Neuronal stem cell (in vitro differentiated cells): Measurements from ENCODE around the gene ZNF438.

Experiments used
- DNase-seq: peaks from one replicate; pipeline ENCODE4 v3.0.0-alpha.2; 2013; ENCODE audit warnings: low spot score
- H2AFZ ChIP-seq: one replicate; pipeline ENCODE4 v1.6.1; 2013; ENCODE audit warnings: mild to moderate bottlenecking, low read length, inconsistent platforms
- H2AK5ac ChIP-seq: 2 replicates; pipeline ENCODE4 v1.6.1; 2013; ENCODE audit warnings: low read depth, mild to moderate bottlenecking, inconsistent platforms, low read length, moderate library complexity, mixed read lengths
- H2BK120ac ChIP-seq: 2 replicates; pipeline ENCODE4 v1.6.1; 2013; ENCODE audit warnings: low read depth, mild to moderate bottlenecking, inconsistent platforms, low read length, moderate library complexity, mixed read lengths
- H2BK12ac ChIP-seq: one replicate; pipeline ENCODE4 v1.6.1; 2013; ENCODE audit warnings: low read length, inconsistent platforms
- H2BK15ac ChIP-seq: 2 replicates; pipeline ENCODE4 v1.6.1; 2013; ENCODE audit warnings: mild to moderate bottlenecking, low read length, inconsistent platforms, mixed read lengths
- H2BK5ac ChIP-seq: one replicate; pipeline ENCODE4 v1.6.1; 2013; ENCODE audit warnings: inconsistent platforms, mild to moderate bottlenecking, low read length, moderate library complexity
- H3K14ac ChIP-seq: one replicate; pipeline ENCODE4 v1.6.1; 2013; ENCODE audit warnings: low read length, inconsistent platforms
- H3K18ac ChIP-seq: 2 replicates; pipeline ENCODE4 v1.6.1; 2013; ENCODE audit warnings: low read length, inconsistent platforms
- H3K23ac ChIP-seq: 2 replicates; pipeline ENCODE4 v1.6.1; 2013; ENCODE audit warnings: low read depth, mild to moderate bottlenecking, mixed read lengths, low read length, inconsistent platforms; ENCODE audit not compliant: poor library complexity
- H3K27ac ChIP-seq: replicated peaks from 3 replicates; pipeline ENCODE4 v1.5.1; 2013; ENCODE audit warnings: low read length, inconsistent platforms
- H3K27me3 ChIP-seq, 3 experiments: 2 replicates each; pipeline ENCODE4 v1.6.1; 2013; ENCODE audit warnings: low read length in 3 of 3, mild to moderate bottlenecking in 2 of 3, inconsistent platforms in 1 of 3, low read depth in 1 of 3, mixed read lengths in 1 of 3, moderate library complexity in 1 of 3; ENCODE audit not compliant: control insufficient read depth in 3 of 3, insufficient read depth in 3 of 3
- H3K36me3 ChIP-seq, 2 donors: replicated peaks in 1 of 2; 2 replicates each; pipeline ENCODE4 v1.6.1; 2013; ENCODE audit warnings: low read length in 2 of 2; ENCODE audit not compliant: control insufficient read depth in 2 of 2, insufficient read depth in 2 of 2
- H3K4ac ChIP-seq: 2 replicates; pipeline ENCODE4 v1.6.1; 2013; ENCODE audit warnings: inconsistent platforms, mild to moderate bottlenecking, low read length, moderate library complexity
- H3K4me1 ChIP-seq, 2 donors: 1 replicate in 1 of 2; 2 replicates in 1 of 2; pipeline ENCODE4 v1.6.1; 2013; ENCODE audit warnings: low read length in 2 of 2, low read depth in 1 of 2; ENCODE audit not compliant: control insufficient read depth in 2 of 2, insufficient read depth in 1 of 2
- H3K4me2 ChIP-seq: one replicate; pipeline ENCODE4 v1.6.1; 2013; ENCODE audit warnings: mild to moderate bottlenecking, low read length, inconsistent platforms; ENCODE audit not compliant: insufficient read depth, poor library complexity, severe bottlenecking
- H3K4me3 ChIP-seq, 2 donors: 2 replicates each; pipeline ENCODE4 v1.5.1; 2013; ENCODE audit warnings: low read length in 2 of 2, mild to moderate bottlenecking in 2 of 2, inconsistent platforms in 1 of 2, moderate library complexity in 1 of 2
- H3K79me1 ChIP-seq: one replicate; pipeline ENCODE4 v1.6.1; 2013; ENCODE audit warnings: low read depth, mild to moderate bottlenecking, inconsistent platforms, low read length, moderate library complexity
- H3K9ac ChIP-seq: one replicate; pipeline ENCODE4 v1.6.1; 2013; ENCODE audit warnings: mild to moderate bottlenecking, low read depth, low read length, inconsistent platforms; ENCODE audit not compliant: poor library complexity
- H3K9me3 ChIP-seq, 2 donors: replicated peaks in 1 of 2; 2 replicates each; pipeline versions ENCODE3 to v1.6.1; 2013; ENCODE audit warnings: low read length in 2 of 2, mild to moderate bottlenecking in 2 of 2, inconsistent platforms in 1 of 2, low read depth in 1 of 2, mixed read lengths in 1 of 2, moderate library complexity in 1 of 2; ENCODE audit not compliant: control insufficient read depth in 2 of 2, insufficient read depth in 1 of 2
- H4K8ac ChIP-seq: one replicate; pipeline ENCODE4 v1.6.1; 2013; ENCODE audit warnings: low read depth, mild to moderate bottlenecking, inconsistent platforms, low read length, moderate library complexity
- H4K91ac ChIP-seq: one replicate; pipeline ENCODE4 v1.6.1; 2013; ENCODE audit warnings: low read length, low read depth, mild to moderate bottlenecking, inconsistent platforms; ENCODE audit not compliant: poor library complexity
- WGBS, 2 donors: extraction: QIAGEN DNeasy Blood & Tissue Kit; methylation state at CpG; one replicate each; pipeline ENCODE4 v1.1.7; 2013; ENCODE audit warnings: missing lambda C conversion rate in 2 of 2, mixed read lengths in 1 of 2; ENCODE audit not compliant: insufficient read length in 2 of 2, insufficient replicate concordance in 1 of 2; ENCODE audit errors: extremely low coverage in 2 of 2; 5-methylcytosine and 5-hydroxymethylcytosine counted together

Gene ZNF438

DNA sequence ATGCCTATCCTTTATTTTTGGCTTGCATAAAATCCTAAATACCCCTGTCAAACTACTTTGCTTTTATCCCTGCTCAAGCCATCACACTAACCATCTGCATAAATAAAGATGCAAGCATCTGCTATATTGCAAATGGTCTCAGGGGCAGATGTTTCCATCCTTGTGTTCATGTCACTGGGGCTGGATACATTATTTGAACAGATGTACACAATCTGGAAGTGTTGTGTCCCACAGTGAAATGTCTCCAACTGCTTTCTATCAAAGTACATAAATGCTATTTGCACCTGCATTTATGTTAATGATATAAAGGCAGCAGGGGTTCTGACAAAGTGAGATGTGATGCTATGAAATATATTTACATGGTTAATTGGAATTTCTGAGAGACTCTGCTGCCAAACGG lies 163.1 kb downstream of the ZNF438 start:
- H2BK12ac ChIP-seq, result no peak overlapping the region
- no CpG with 5 or more reads among the region's 1 CpG for WGBS, 2 donors

DNA sequence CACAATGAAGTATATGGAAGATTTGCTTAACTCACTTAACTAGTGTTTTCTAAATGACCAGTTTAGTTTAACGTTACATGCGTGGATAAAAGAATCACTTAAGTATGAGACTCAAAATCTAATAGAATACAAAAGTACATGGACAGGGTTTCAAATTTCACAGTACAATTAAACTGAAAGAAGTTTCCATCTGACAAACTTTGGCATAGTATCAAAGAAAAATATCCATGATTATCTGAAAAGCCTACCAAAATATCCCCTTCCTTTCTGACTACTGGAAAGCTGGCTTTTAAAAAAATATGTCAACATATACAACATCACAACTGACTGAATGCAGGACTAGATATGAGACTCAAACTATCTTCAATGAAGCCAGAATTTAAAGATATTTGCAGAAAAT lies 164.8 kb downstream of the ZNF438 start:
- Histone ChIP-seq H3K23ac (no peak overlapping the region), H3K9me3 (no peaks in the 10 kb centered on the region), H3K18ac (no peak overlapping the region), H2BK12ac (no peak overlapping the region), H3K9ac (no peak overlapping the region), H3K27me3 (no peaks in the 10 kb centered on the region), H2AK5ac (no peak overlapping the region), H3K4me1 (no peaks in the 10 kb centered on the region), H3K27ac (no peak overlapping the region), H3K4me2 (no peak overlapping the region), H2AFZ (no peak overlapping the region), H3K79me1 (no peaks in the 10 kb centered on the region), H4K91ac (no peak overlapping the region), H3K4ac (no peak overlapping the region), H2BK15ac (no peak overlapping the region), H3K14ac (no peak overlapping the region), H3K36me3 (no peaks in the 10 kb centered on the region), H2BK120ac (no peak overlapping the region), H4K8ac (no peak overlapping the region), H3K4me3 (no peak overlapping the region), H2BK5ac (no peak overlapping the region)
- DNase-seq, result no peak
- no CpG with 5 or more reads among the region's 2 CpGs for WGBS, 2 donors

More for the DNA sequence above, 163.1 kb downstream of the ZNF438 start:
- H3K14ac ChIP-seq, result no peak overlapping the region
- H2AFZ ChIP-seq, result no peak overlapping the region
- H3K4me1 ChIP-seq, result no peaks in the 10 kb centered on the region
- no peak overlapping the region for H2BK5ac ChIP-seq
- no peak for DNase-seq
- no peaks in the 10 kb centered on the region for H3K36me3 ChIP-seq
- no peak overlapping the region for H4K8ac ChIP-seq
- H3K18ac ChIP-seq, result no peak overlapping the region
- no peak overlapping the region for H3K4ac ChIP-seq
- no peak overlapping the region for H4K91ac ChIP-seq
- no peaks in the 10 kb centered on the region for H3K9me3 ChIP-seq
- H2BK15ac ChIP-seq, result no peak overlapping the region
- no peak overlapping the region for H2AK5ac ChIP-seq
- H3K9ac ChIP-seq, result no peak overlapping the region
- no peak overlapping the region for H3K27ac ChIP-seq
- H3K4me3 ChIP-seq, result no peak overlapping the region
- H3K23ac ChIP-seq, result no peak overlapping the region
- no peaks in the 10 kb centered on the region for H3K27me3 ChIP-seq
- no peak overlapping the region for H3K4me2 ChIP-seq
- H3K79me1 ChIP-seq, result no peaks in the 10 kb centered on the region
- no peak overlapping the region for H2BK120ac ChIP-seq

DNA sequence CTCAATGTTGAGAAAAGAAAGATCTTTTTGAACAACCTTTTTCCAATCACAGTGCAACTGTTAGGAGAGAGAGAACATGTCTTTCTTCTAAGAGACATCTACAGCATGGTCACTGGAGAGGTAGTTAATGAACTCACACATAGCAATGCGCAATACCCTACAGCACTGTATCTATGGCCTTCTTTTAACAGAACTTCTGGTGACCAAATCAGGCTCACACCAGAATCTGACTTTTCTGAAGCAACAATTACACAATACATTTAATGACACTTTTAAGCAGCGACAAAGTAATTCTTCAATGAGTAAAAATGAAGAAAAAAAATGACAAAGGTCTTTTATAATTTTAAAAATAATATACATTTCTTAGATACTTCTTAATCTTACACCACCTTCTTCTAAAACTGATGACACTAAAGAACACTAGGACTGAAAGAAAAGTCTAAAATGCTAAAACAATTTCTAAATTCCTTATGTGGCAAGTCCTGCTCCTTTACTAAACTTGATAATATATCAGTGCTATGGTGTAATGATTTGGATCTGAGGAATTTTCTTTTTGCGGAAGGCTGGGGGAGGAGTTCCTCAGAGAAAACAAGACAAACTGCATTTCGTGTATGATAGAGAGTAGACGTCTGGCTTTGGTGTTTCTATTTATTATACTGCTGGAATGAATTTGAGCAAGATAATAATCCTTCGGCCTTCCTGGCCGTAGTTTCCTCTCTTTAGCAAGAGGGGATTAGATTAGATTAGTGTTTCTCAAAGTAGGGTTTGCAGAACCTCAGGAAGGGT lies 166.3 kb downstream of the ZNF438 start:
- H2BK120ac ChIP-seq, result no peak overlapping the region
- H3K14ac ChIP-seq, result no peak overlapping the region
- no peak overlapping the region for H3K27ac ChIP-seq
- H3K4ac ChIP-seq, result no peak overlapping the region
- no peaks in the 10 kb centered on the region for H3K79me1 ChIP-seq
- no peak overlapping the region for H3K23ac ChIP-seq
- no peak overlapping the region for H2AK5ac ChIP-seq
- H2BK5ac ChIP-seq, result no peak overlapping the region
- H3K36me3 ChIP-seq, result no peaks in the 10 kb centered on the region
- H3K4me1 ChIP-seq, result no peaks in the 10 kb centered on the region
- no peak overlapping the region for H3K4me3 ChIP-seq
- no peak overlapping the region for H4K8ac ChIP-seq
- H3K18ac ChIP-seq, result no peak overlapping the region
- no peak for DNase-seq
- WGBS, 2 donors, result no CpG with 5 or more reads among the region's 7 CpGs
- H2AFZ ChIP-seq, result no peak overlapping the region
- no peak overlapping the region for H2BK12ac ChIP-seq
- H3K9ac ChIP-seq, result no peak overlapping the region
- H2BK15ac ChIP-seq, result no peak overlapping the region
- no peaks in the 10 kb centered on the region for H3K27me3 ChIP-seq
- no peak overlapping the region for H3K4me2 ChIP-seq
- no peaks in the 10 kb centered on the region for H3K9me3 ChIP-seq
- no peak overlapping the region for H4K91ac ChIP-seq

DNA sequence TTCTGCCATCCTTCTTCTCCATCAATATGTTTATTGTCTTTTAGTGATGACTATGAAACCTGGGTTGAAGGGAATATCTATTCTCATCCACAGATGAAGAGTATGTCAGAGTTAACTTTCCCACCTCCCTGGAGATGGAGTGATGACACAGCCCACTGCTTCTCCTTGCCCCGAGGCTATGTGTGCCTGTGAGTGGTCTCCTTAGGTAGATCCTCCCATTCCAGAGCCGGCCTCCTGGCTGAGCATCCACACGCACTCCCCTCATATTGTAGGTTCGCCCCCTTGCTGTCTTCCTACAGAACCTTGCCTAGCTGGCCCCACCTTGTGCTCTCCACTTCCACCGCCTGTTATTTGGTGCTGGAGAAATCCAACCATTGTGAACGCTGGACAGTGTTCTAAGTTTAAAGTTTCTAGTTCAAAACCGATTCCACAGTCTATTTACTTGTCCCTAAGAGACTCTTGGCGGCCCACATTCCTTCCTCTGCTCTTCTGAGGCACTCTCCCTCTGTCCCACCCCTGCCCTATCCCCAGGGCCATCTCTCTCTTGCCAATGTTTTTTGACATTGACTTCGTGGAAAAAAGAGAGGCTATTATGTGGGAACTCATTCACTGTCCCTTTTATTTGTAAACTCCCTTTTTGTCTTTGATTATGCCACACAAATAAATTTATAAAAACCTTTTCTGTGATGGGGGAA lies 168.0 kb downstream of the ZNF438 start:
- no peaks in the 10 kb centered on the region for H3K79me1 ChIP-seq
- H2AFZ ChIP-seq, result no peak overlapping the region
- H3K36me3 ChIP-seq, result no peaks in the 10 kb centered on the region
- H3K4me1 ChIP-seq, result peaks cover 0 to under 1% of the 10 kb centered on the region in 2 donors
- DNase-seq, result no peak
- no peak overlapping the region for H2BK15ac ChIP-seq
- H3K27me3 ChIP-seq, result no peaks in the 10 kb centered on the region
- no peak overlapping the region for H3K9ac ChIP-seq
- no peak overlapping the region for H4K91ac ChIP-seq
- no peak overlapping the region for H2BK12ac ChIP-seq
- H3K4ac ChIP-seq, result no peak overlapping the region
- no peak overlapping the region for H3K23ac ChIP-seq
- H3K27ac ChIP-seq, result no peak overlapping the region
- H2BK120ac ChIP-seq, result no peak overlapping the region
- no peak overlapping the region for H3K14ac ChIP-seq
- no peaks in the 10 kb centered on the region for H3K9me3 ChIP-seq
- H3K18ac ChIP-seq, result no peak overlapping the region
- H3K4me2 ChIP-seq, result no peak overlapping the region
- H4K8ac ChIP-seq, result no peak overlapping the region
- H2AK5ac ChIP-seq, result no peak overlapping the region
- no CpG with 5 or more reads among the region's 9 CpGs for WGBS, 2 donors
- no peak overlapping the region for H3K4me3 ChIP-seq
- H2BK5ac ChIP-seq, result no peak overlapping the region
